GM19240 (cell line): ENCODE results near the gene PLEKHN1.

Source experiments
- DNase-seq: peaks from one replicate; pipeline ENCODE4 v3.0.0; 2011; ENCODE audit warnings: low spot score; ENCODE audit not compliant: insufficient read length

The PLEKHN1 gene

DNA sequence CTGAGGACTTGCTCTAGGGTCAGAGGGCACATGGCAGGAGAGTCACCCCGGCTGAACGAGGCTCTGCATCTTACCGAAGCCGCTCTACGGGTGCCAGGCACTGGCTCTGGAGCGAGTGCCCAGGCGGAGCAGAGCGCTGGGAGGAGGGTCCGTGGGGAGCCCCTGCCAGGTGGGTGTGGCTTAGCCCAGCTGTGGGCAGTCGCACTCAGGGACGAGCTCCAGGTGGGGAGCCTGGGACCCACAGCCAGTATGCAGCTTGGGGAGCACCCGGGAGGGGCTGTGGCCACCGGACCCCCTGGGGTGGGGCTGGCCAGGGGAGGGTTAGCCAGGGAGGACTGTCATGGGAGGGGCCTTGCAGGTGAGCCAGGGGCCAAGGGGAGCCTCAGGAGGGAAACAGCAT lies 57.4 kb downstream of the PLEKHN1 start:
- no peak for DNase-seq

DNA sequence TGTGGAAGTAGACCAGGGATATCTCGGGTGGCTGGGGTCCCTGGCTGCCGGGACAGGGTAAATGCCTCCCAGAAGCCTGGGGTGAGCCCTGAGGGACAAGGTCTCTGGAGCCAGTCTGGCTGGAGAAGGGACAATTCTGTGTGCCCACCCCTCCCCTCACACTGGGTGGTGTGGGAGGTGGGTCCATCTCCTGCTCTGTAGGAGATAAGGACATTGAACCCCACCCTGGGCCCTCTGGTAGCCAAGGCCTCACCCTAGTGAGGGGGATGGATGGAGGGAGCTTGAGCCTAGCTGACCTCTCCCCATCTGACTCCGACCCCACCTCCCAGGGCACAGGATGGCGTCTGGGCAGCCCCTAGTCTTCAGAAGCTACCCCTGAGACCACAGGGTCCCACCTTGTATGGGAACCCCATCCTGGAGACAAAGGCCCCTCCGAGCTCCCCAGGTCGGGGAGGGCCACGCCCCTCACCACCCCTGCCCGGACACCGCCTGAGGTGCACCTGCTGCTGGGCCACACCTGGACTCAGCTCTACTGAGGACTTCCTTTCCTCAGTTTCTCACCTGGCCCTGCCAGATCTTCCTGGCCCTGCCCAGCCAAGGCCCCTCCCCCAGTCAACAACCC lies 58.0 kb downstream of the PLEKHN1 start:
- DNase-seq, result no peak

GRCh38 chr1:1024771-1025699 lies 58.8 kb downstream of the PLEKHN1 start:
- DNase-seq, result no peak
